ENCODE data around the gene LMTK2.

- TF ChIP-seq CTCF (conservative IDR thresholded peaks at IDR 0.05; ENCODE audit: low read length) (no peak), EZH2phosphoT487 (IDR thresholded peaks at IDR 0.05; ENCODE audit: borderline replicate concordance) (no peak)
These were observed 102.7 kb downstream of the LMTK2 start for GRCh38 chr7:98209166-98209920.

Data from Loucy (cell line).